ACC112 (cell line): ENCODE data around the gene STXBP6.

Experiments used
- H2AFZ ChIP-seq: fragments of 200-600 bp; sonication (generic); one replicate; pipeline ENCODE4 v1.6.0; 2017; ENCODE audit warnings: antibody characterized with exemption, low read length; ENCODE audit not compliant: unreplicated experiment
- H3K27ac ChIP-seq: fragments of 200-600 bp; sonication (generic); 2 replicates; pipeline ENCODE4 v1.5.1; 2014; ENCODE audit warnings: low read depth, mild to moderate bottlenecking, antibody characterized with exemption, low read length, moderate library complexity
- H3K27me3 ChIP-seq: fragments of 200-600 bp; sonication (generic); 2 replicates; pipeline ENCODE4 v1.6.1; 2014; ENCODE audit warnings: mild to moderate bottlenecking, antibody characterized with exemption, low read length, moderate library complexity, mixed read lengths; ENCODE audit not compliant: insufficient read depth
- H3K36me3 ChIP-seq: fragments of 200-600 bp; sonication (generic); 2 replicates; pipeline ENCODE4 v1.6.1; 2016; ENCODE audit warnings: mild to moderate bottlenecking, antibody characterized with exemption, low read length, moderate library complexity, mixed read lengths; ENCODE audit not compliant: insufficient read depth
- H3K4me1 ChIP-seq: fragments of 200-600 bp; sonication (generic); one replicate; pipeline ENCODE4 v1.6.1; 2016; ENCODE audit warnings: low read length, mixed read lengths; ENCODE audit not compliant: insufficient read depth, unreplicated experiment, control insufficient read depth
- H3K4me3 ChIP-seq: fragments of 200-600 bp; sonication (generic); 2 replicates; pipeline ENCODE4 v1.5.1; 2014; ENCODE audit warnings: mild to moderate bottlenecking, low read depth, low read length
- H3K79me2 ChIP-seq: fragments of 200-600 bp; sonication (generic); one replicate; pipeline ENCODE4 v1.6.0; 2016; ENCODE audit warnings: low read length; ENCODE audit not compliant: control insufficient read depth, unreplicated experiment, insufficient read depth

Gene STXBP6

DNA sequence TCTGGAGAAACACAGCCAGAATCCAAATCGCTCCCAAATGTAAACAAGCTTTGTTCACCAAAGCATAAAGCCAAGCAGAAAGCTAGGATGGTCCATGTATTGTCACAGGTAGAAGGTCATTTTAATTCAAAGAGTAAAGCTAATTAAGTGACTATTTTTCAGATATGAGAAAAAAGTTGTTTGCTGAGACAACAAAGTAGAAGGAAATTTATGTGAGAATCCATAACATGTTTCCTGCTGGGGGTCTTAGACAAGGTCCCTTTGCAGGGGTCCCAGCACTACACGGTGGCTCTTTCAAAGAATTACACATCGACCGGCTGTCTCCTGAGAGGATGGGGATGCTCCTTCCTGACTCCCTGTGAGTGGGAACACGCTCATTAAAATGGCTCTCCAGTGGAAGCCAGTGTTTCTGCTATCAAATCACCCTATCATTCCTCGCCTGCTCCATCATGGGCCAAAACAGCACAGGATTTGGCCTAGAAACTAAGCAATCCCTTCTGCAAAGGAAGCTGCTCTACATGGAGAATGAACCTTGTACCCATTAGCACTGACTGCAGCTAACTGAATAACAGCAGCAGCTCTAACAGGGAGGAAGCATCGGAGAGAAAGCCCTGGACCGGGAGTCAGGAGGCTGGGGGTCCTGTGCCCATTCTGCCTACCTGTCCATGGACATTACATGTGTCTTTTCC, 175.3 kb downstream of the STXBP6 start:
- H3K79me2 ChIP-seq, result no peaks in the 10 kb centered on the region
- H2AFZ ChIP-seq, result no peak overlapping the region
- H3K4me3 ChIP-seq, result no peak overlapping the region
- no peak overlapping the region for H3K27ac ChIP-seq
- no peaks in the 10 kb centered on the region for H3K36me3 ChIP-seq
- no peaks in the 10 kb centered on the region for H3K4me1 ChIP-seq
- H3K27me3 ChIP-seq, result no peaks in the 10 kb centered on the region

DNA sequence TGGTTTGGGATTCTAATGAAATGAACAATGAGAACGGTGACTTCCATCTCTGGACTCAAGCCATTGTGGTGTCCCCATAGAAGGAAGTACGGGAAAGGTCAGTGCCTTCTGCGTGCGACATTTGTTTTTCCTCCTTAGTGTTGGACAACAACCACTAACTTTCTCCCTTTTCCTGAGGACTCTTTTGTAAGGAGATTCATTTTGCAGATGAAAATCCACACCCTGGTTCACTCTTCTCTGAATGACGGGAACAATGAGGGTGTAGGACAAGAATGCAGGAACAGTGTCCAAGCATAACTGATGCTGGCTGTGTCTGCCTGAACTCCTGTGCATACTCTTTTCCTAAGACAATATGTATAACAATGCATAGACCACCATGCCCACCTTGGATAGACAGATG, 176.4 kb downstream of the STXBP6 start:
- H3K27me3 ChIP-seq, result no peaks in the 10 kb centered on the region
- no peaks in the 10 kb centered on the region for H3K36me3 ChIP-seq
- no peak overlapping the region for H3K4me3 ChIP-seq
- H3K4me1 ChIP-seq, result no peaks in the 10 kb centered on the region
- no peak overlapping the region for H2AFZ ChIP-seq
- no peak overlapping the region for H3K27ac ChIP-seq
- H3K79me2 ChIP-seq, result no peaks in the 10 kb centered on the region

DNA sequence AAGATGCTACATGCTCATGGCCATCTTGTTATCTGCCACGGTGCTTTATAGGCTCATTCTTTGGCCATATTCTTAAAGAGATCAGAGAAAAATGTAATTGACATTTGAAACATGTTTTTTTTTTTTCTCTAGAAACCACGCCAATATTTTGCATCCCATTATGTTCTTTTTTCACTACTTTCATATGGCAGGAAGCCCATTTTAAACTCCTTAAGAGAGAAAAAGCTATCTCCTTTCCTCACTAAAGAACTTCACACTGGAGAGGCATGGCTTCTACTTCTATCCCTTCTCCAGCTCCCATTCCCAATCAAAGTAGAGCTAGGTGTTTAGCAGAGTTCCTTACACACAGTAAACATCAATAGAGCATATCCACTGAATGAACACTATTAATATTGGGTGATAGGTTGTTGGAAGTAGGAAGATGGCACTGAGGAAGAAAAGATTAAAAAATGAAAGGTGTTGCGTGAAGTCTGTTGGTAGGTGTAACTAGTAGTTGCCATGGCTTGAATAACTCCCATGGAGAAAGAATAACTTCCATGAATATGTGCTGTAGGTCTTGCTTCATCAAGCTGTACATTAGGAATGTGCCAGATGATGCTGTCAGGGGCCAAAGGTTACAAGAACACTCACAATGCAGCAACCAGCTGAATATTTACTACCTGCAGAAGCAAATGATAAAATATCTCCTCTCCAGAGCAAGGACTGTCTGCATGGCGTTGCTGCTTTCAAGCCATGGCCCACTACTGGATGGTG, 178.8 kb downstream of the STXBP6 start:
- H3K36me3 ChIP-seq, result no peaks in the 10 kb centered on the region
- no peaks in the 10 kb centered on the region for H3K79me2 ChIP-seq
- no peak overlapping the region for H3K4me3 ChIP-seq
- H2AFZ ChIP-seq, result no peak overlapping the region
- H3K27me3 ChIP-seq, result no peaks in the 10 kb centered on the region
- H3K4me1 ChIP-seq, result no peaks in the 10 kb centered on the region
- no peak overlapping the region for H3K27ac ChIP-seq

- Histone ChIP-seq H3K27me3 (no peaks in the 10 kb centered on the region), H3K27ac (no peak overlapping the region), H3K4me1 (no peaks in the 10 kb centered on the region), H2AFZ (no peak overlapping the region), H3K79me2 (no peaks in the 10 kb centered on the region), H3K36me3 (no peaks in the 10 kb centered on the region), H3K4me3 (no peak overlapping the region)
Observed at GRCh38 chr14:24868389-24868788, 181.6 kb downstream of the STXBP6 start.

DNA sequence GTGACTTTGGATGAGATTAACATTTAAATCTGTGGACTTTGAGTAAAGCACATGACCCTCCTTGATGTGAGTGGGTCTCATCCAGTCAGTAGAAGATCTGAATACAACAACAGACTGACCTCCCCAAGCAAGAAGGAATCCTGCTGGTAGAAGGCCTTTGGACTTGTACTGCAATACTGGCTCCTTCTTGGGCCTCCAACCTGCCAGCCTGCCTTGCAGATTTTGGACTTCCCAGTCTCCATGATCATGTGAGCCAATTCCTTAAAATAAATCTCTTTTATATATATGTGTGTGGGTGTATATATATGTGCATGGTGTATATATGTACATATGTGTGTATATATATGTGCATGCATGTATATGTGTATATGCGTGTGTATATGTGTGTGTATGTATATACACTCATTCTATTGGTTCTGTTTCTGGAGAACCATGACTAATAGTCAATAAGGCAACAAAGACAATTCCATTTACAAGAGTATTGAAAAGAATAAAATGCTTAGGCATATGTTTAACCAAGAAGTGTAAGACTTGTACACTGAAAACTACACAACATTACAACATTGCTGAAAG, 183.8 kb downstream of the STXBP6 start:
- Histone ChIP-seq H3K79me2 (no peaks in the 10 kb centered on the region), H3K27me3 (no peaks in the 10 kb centered on the region), H3K4me3 (no peak overlapping the region), H3K27ac (no peak overlapping the region), H3K36me3 (no peaks in the 10 kb centered on the region), H2AFZ (no peak overlapping the region), H3K4me1 (peaks cover 1% of the 10 kb centered on the region)

DNA sequence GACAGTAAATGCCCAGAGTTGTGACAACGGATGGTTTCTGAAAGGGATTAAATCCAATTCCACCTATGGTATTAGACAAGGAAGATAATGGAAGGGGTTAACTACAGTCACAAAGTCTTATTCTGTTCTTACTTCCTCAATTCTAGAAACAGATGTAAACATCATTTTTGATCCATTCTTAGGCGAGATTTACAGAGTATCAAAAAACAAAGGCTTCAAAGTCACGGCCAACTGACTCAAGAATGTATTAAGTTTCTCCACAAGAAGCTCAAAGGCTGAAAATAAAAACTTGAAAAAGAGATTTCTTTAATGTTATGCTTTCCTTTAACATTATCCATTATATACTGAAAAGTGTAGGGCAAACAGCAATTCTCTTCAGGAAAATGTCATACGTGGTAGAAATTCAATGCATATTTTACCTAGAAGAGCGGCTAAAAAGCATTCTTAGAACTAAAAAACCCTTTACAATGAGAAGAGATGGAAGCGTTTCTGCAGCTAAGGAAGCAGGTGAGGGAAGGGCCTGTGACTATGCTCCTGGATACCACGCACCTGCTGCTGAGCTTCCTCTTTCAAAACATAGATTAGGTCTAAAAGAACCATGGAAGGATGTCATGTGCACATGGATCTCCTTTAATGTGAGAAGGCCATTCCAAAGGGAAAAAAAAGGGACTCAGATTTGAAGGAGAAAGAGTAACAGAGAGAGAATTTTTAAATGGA, 185.8 kb downstream of the STXBP6 start:
- H2AFZ ChIP-seq, result no peak overlapping the region
- H3K27me3 ChIP-seq, result no peaks in the 10 kb centered on the region
- H3K79me2 ChIP-seq, result no peaks in the 10 kb centered on the region
- H3K4me1 ChIP-seq, result peaks cover 5% of the 10 kb centered on the region
- H3K36me3 ChIP-seq, result no peaks in the 10 kb centered on the region
- H3K27ac ChIP-seq, result no peak overlapping the region
- no peak overlapping the region for H3K4me3 ChIP-seq

GRCh38 chr14:24861083-24861630, 188.8 kb downstream of the STXBP6 start:
- H3K79me2 ChIP-seq, result no peaks in the 10 kb centered on the region
- no peaks in the 10 kb centered on the region for H3K27me3 ChIP-seq
- no peak overlapping the region for H3K4me3 ChIP-seq
- H3K27ac ChIP-seq, result peak overlapping the region; percentile 34; the same call in 1 of the 2 replicates
- H2AFZ ChIP-seq, result peak overlapping the region; percentile 27
- H3K36me3 ChIP-seq, result no peaks in the 10 kb centered on the region
- peaks cover 5% of the 10 kb centered on the region for H3K4me1 ChIP-seq

DNA sequence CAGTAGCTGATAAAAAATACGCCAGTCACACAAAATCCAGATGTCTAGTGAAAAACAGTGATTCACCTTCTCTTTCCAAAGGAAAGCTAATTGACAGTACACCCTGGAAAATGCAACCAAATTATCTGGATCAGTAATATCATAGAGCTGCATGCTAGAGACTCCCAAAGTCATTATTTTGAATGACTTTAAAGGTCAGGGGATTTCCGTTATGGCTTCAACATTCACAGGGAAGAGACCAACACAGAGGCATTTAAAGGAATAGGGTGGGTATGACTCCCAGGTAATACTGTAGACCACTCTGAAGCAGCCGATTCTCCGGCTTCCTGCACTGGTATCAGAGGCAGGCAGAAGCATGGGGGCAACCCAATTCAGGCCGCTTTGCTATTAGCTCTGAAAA, 190.4 kb downstream of the STXBP6 start:
- Histone ChIP-seq H3K79me2 (no peaks in the 10 kb centered on the region), H3K4me3 (no peak overlapping the region), H3K27me3 (no peaks in the 10 kb centered on the region), H3K36me3 (no peaks in the 10 kb centered on the region), H2AFZ (no peak overlapping the region), H3K27ac (no peak overlapping the region), H3K4me1 (peaks cover 5% of the 10 kb centered on the region)

GRCh38 chr14:24858684-24859083, 191.3 kb downstream of the STXBP6 start:
- Histone ChIP-seq H3K27ac (no peak overlapping the region), H3K36me3 (no peaks in the 10 kb centered on the region), H3K27me3 (no peaks in the 10 kb centered on the region), H2AFZ (no peak overlapping the region), H3K4me1 (peaks cover 5% of the 10 kb centered on the region), H3K79me2 (no peaks in the 10 kb centered on the region), H3K4me3 (no peak overlapping the region)

- H3K27me3 ChIP-seq, result no peaks in the 10 kb centered on the region
- no peak overlapping the region for H3K27ac ChIP-seq
Observed at GRCh38 chr14:24858052-24858451, 191.9 kb downstream of the STXBP6 start.

More at GRCh38 chr14:24858052-24858451, 191.9 kb downstream of the STXBP6 start:
- Histone ChIP-seq H3K4me3 (no peak overlapping the region), H3K36me3 (no peaks in the 10 kb centered on the region), H2AFZ (no peak overlapping the region), H3K79me2 (no peaks in the 10 kb centered on the region), H3K4me1 (peaks cover 5% of the 10 kb centered on the region)
